ENCODE measurements around the gene ELOA.

- TF ChIP-seq, protein P1, sequence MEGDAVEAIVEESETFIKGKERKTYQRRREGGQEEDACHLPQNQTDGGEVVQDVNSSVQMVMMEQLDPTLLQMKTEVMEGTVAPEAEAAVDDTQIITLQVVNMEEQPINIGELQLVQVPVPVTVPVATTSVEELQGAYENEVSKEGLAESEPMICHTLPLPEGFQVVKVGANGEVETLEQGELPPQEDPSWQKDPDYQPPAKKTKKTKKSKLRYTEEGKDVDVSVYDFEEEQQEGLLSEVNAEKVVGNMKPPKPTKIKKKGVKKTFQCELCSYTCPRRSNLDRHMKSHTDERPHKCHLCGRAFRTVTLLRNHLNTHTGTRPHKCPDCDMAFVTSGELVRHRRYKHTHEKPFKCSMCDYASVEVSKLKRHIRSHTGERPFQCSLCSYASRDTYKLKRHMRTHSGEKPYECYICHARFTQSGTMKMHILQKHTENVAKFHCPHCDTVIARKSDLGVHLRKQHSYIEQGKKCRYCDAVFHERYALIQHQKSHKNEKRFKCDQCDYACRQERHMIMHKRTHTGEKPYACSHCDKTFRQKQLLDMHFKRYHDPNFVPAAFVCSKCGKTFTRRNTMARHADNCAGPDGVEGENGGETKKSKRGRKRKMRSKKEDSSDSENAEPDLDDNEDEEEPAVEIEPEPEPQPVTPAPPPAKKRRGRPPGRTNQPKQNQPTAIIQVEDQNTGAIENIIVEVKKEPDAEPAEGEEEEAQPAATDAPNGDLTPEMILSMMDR (IDR thresholded peaks at IDR 0.05), result no peak
- TF ChIP-seq POLR2A (IDR thresholded peaks at IDR 0.05), result no peak
Observed at GRCh38 chr1:23701310-23701709, 42.0 kb upstream of the ELOA start.
